CD14-positive monocyte (primary cell): ENCODE results near the gene MYORG. TPM values are rescaled to one million over a fixed set of nuclear protein-coding genes. Genes with fewer than 3 reads are reported as not detected.

Experiments used
- DNase-seq, 3 donors: peaks; one replicate each; pipeline ENCODE4 v3.0.0-alpha.2; 2011 to 2022
- H2AFZ ChIP-seq: 2 replicates; pipeline ENCODE4 v1.6.0; 2012; ENCODE audit warnings: mild to moderate bottlenecking, low read depth, low read length, inconsistent platforms; ENCODE audit not compliant: insufficient read depth, poor library complexity, severe bottlenecking
- H3K27ac ChIP-seq, 2 donors: 1 replicate in 1 of 2; 2 replicates in 1 of 2; pipeline ENCODE4 v1.5.1; 2012 to 2013; ENCODE audit warnings: low read length in 2 of 2, control low read depth in 1 of 2, inconsistent platforms in 1 of 2, low read depth in 1 of 2, mild to moderate bottlenecking in 1 of 2
- H3K27me3 ChIP-seq, 2 donors: one replicate each; pipeline versions ENCODE4 v1.6.0 to v1.6.1; 2011 to 2013; ENCODE audit warnings: low read length in 2 of 2; ENCODE audit not compliant: control insufficient read depth in 2 of 2, insufficient read depth in 2 of 2
- H3K36me3 ChIP-seq, 2 donors: replicated peaks in 1 of 2; 1 replicate in 1 of 2; 2 replicates in 1 of 2; pipeline versions ENCODE4 v1.5.1 to v1.6.1; 2012 to 2013; ENCODE audit warnings: low read length in 2 of 2, control low read depth in 1 of 2, inconsistent platforms in 1 of 2, mild to moderate bottlenecking in 1 of 2; ENCODE audit not compliant: insufficient read depth in 2 of 2, control insufficient read depth in 1 of 2
- H3K4me1 ChIP-seq, 2 donors: 1 replicate in 1 of 2; 2 replicates in 1 of 2; pipeline versions ENCODE4 v1.5.1 to v1.6.1; 2012 to 2013; ENCODE audit warnings: low read length in 2 of 2, control low read depth in 1 of 2, inconsistent platforms in 1 of 2, mild to moderate bottlenecking in 1 of 2, moderate library complexity in 1 of 2; ENCODE audit not compliant: insufficient read depth in 2 of 2, control insufficient read depth in 1 of 2
- H3K4me2 ChIP-seq: replicated peaks from 2 replicates; pipeline ENCODE3; 2012; ENCODE audit warnings: low read length, moderate library complexity, mild to moderate bottlenecking; ENCODE audit not compliant: poor library complexity, severe bottlenecking; ENCODE audit errors: extremely low read depth
- H3K4me3 ChIP-seq, 3 experiments: fragments of 200-600 bp in 1 of 3; sonication (generic) in 1 of 3; replicated peaks in 1 of 3; 1 replicate in 2 of 3; 2 replicates in 1 of 3; pipeline ENCODE4 v1.5.1; 2011 to 2013; ENCODE audit warnings: low read length in 3 of 3, mild to moderate bottlenecking in 3 of 3, control low read depth in 2 of 3, low read depth in 2 of 3, inconsistent platforms in 1 of 3, moderate library complexity in 1 of 3
- H3K79me2 ChIP-seq: 2 replicates; pipeline ENCODE4 v1.6.0; 2012; ENCODE audit warnings: mild to moderate bottlenecking, control low read depth, inconsistent platforms, low read length, moderate library complexity; ENCODE audit not compliant: insufficient read depth
- H3K9ac ChIP-seq: 2 replicates; pipeline ENCODE4 v1.6.0; 2017; ENCODE audit warnings: low read length, mild to moderate bottlenecking; ENCODE audit not compliant: insufficient read depth, poor library complexity, severe bottlenecking
- H3K9me3 ChIP-seq, 2 donors: replicated peaks in 1 of 2; 1 replicate in 1 of 2; 2 replicates in 1 of 2; pipeline versions ENCODE4 v1.5.1 to v1.6.1; 2012 to 2013; ENCODE audit warnings: low read length in 2 of 2, control low read depth in 1 of 2; ENCODE audit not compliant: control insufficient read depth in 1 of 2, insufficient read depth in 1 of 2
- H4K20me1 ChIP-seq: 2 replicates; pipeline ENCODE4 v1.6.0; 2012; ENCODE audit warnings: mild to moderate bottlenecking, low read length, control low read depth, moderate library complexity; ENCODE audit not compliant: insufficient read depth
- H3K27ac Mint-ChIP-seq, 7 donors: one replicate each; pipeline ENCODE4 v1.8.0; 2020; ENCODE audit warnings: mild to moderate bottlenecking in 7 of 7, mixed read lengths in 7 of 7, moderate library complexity in 6 of 7, inconsistent platforms in 2 of 7
- H3K27me3 Mint-ChIP-seq, 3 donors: one replicate each; pipeline ENCODE4 v1.8.0; 2021 to 2022; ENCODE audit warnings: low read depth in 3 of 3, mild to moderate bottlenecking in 3 of 3, mixed read lengths in 3 of 3, moderate library complexity in 3 of 3, inconsistent platforms in 1 of 3
- H3K36me3 Mint-ChIP-seq, 2 donors: one replicate each; pipeline ENCODE4 v1.8.0; 2020; ENCODE audit warnings: mixed read lengths in 2 of 2, inconsistent platforms in 1 of 2, mild to moderate bottlenecking in 1 of 2
- H3K4me1 Mint-ChIP-seq: one replicate; pipeline ENCODE4 v1.8.0; 2020; ENCODE audit warnings: mild to moderate bottlenecking, mixed read lengths
- H3K4me3 Mint-ChIP-seq, 2 donors: one replicate each; pipeline ENCODE4 v1.8.0; 2020; ENCODE audit warnings: mild to moderate bottlenecking in 2 of 2, mixed read lengths in 2 of 2, moderate library complexity in 1 of 2
- H3K9me3 Mint-ChIP-seq, 7 donors: one replicate each; pipeline ENCODE4 v1.8.0; 2020 to 2022; ENCODE audit warnings: mixed read lengths in 7 of 7, mild to moderate bottlenecking in 6 of 7, moderate library complexity in 6 of 7, inconsistent platforms in 2 of 7
- WGBS: methylation state at CpG from one replicate; pipeline ENCODE4 v1.1.5; 2013; ENCODE audit warnings: missing lambda C conversion rate; ENCODE audit not compliant: insufficient coverage; 5-methylcytosine and 5-hydroxymethylcytosine counted together
- intact Hi-C, 2 donors: fragments of 100-400 bp; cut with micrococcal nuclease; formaldehyde crosslinking; loops; one replicate each; pipeline versions ENCODE4 v1.15.0 to v1.15.1; 2023
- polyA plus RNA-seq, 3 donors: library from polyadenylated mRNA; depleted of rRNA in 1 of 3; unstranded in 2 of 3; stranded (reverse) in 1 of 3; fragments of 300-500 nt in 2 of 3; fragments of >200 nt in 1 of 3; fragmentation: Illumina TruSeq in 2 of 3; gene quantifications; 1 replicate in 2 of 3; 2 replicates in 1 of 3; pipeline ENCODE4 v1.2.3, GENCODE V29; 2012 to 2021
- TF ChIP-seq, protein P1 (sequence below): fragments of 200-600 bp; IDR thresholded peaks from one replicate; pipeline ENCODE4 v1.8.0; 2022; ENCODE audit warnings: antibody characterized with exemption, mild to moderate bottlenecking

The MYORG gene
- polyA plus RNA-seq, 3 donors, result 0.01 to 0.05 TPM; not detected in 1

GRCh38 chr9:34417734-34418133 lies 41.0 kb upstream of the MYORG start:
- H3K27ac ChIP-seq, result no peak overlapping the region
- intact Hi-C loops, result no loop called here
- H3K4me1 ChIP-seq, result no peaks in the 10 kb centered on the region
- H3K4me3 ChIP-seq, result no peak overlapping the region
- no peaks in the 10 kb centered on the region for H3K27me3 ChIP-seq
- H3K36me3 ChIP-seq, result no peaks in the 10 kb centered on the region
- H4K20me1 ChIP-seq, result peaks cover 9% of the 10 kb centered on the region
- no peak overlapping the region for H3K4me2 ChIP-seq
- no peak for DNase-seq
- H3K9ac ChIP-seq, result no peak overlapping the region
- TF ChIP-seq, protein P1, sequence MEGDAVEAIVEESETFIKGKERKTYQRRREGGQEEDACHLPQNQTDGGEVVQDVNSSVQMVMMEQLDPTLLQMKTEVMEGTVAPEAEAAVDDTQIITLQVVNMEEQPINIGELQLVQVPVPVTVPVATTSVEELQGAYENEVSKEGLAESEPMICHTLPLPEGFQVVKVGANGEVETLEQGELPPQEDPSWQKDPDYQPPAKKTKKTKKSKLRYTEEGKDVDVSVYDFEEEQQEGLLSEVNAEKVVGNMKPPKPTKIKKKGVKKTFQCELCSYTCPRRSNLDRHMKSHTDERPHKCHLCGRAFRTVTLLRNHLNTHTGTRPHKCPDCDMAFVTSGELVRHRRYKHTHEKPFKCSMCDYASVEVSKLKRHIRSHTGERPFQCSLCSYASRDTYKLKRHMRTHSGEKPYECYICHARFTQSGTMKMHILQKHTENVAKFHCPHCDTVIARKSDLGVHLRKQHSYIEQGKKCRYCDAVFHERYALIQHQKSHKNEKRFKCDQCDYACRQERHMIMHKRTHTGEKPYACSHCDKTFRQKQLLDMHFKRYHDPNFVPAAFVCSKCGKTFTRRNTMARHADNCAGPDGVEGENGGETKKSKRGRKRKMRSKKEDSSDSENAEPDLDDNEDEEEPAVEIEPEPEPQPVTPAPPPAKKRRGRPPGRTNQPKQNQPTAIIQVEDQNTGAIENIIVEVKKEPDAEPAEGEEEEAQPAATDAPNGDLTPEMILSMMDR, result no peak
- no peaks in the 10 kb centered on the region for H3K79me2 ChIP-seq
- Mint-ChIP-seq H3K4me1 (no peaks in the 10 kb centered on the region), H3K4me3 (no peak overlapping the region), H3K27me3 (peaks cover 0 to 2% (median 1%) of the 10 kb centered on the region in 3 donors), H3K9me3 (no peaks in the 10 kb centered on the region), H3K36me3 (peaks cover 0 to 5% of the 10 kb centered on the region in 2 donors), H3K27ac (no peak overlapping the region)
- H2AFZ ChIP-seq, result no peak overlapping the region
- no CpG with 5 or more reads among the region's 3 CpGs for WGBS
- no peaks in the 10 kb centered on the region for H3K9me3 ChIP-seq

GRCh38 chr9:34413231-34413852 lies 36.6 kb upstream of the MYORG start:
- H3K4me3 ChIP-seq, result no peak overlapping the region
- DNase-seq, result no peak
- no peaks in the 10 kb centered on the region for H3K4me1 ChIP-seq
- H3K4me2 ChIP-seq, result no peak overlapping the region
- no peak overlapping the region for H3K9ac ChIP-seq
- H3K36me3 ChIP-seq, result no peaks in the 10 kb centered on the region
- TF ChIP-seq, protein P1, result no peak
- Mint-ChIP-seq H3K4me1 (no peaks in the 10 kb centered on the region), H3K27me3 (peaks cover 0 to 2% (median 1%) of the 10 kb centered on the region in 3 donors), H3K4me3 (no peak overlapping the region), H3K27ac (no peak overlapping the region), H3K9me3 (no peaks in the 10 kb centered on the region), H3K36me3 (no peaks in the 10 kb centered on the region)
- H2AFZ ChIP-seq, result no peak overlapping the region
- intact Hi-C loops, result no loop called here
- H3K27ac ChIP-seq, result no peak overlapping the region
- peaks cover 11% of the 10 kb centered on the region for H4K20me1 ChIP-seq
- H3K27me3 ChIP-seq, result no peaks in the 10 kb centered on the region
- WGBS, result 10% methylated on average over 2 of the region's 6 CpGs
- H3K9me3 ChIP-seq, result no peaks in the 10 kb centered on the region
- no peaks in the 10 kb centered on the region for H3K79me2 ChIP-seq
